Left forelimb (tissue), 1 donor: Measurements from ENCODE around the gene HELZ2.
A peak's percentile ranks its signal among the peaks of the same experiment; 100 is the strongest.

ENCODE experiments used
- DNase-seq: peaks from one replicate; pipeline ENCODE4 v3.0.0-alpha.2; 2018; ENCODE audit warnings: low spot score

HELZ2 gene

DNA sequence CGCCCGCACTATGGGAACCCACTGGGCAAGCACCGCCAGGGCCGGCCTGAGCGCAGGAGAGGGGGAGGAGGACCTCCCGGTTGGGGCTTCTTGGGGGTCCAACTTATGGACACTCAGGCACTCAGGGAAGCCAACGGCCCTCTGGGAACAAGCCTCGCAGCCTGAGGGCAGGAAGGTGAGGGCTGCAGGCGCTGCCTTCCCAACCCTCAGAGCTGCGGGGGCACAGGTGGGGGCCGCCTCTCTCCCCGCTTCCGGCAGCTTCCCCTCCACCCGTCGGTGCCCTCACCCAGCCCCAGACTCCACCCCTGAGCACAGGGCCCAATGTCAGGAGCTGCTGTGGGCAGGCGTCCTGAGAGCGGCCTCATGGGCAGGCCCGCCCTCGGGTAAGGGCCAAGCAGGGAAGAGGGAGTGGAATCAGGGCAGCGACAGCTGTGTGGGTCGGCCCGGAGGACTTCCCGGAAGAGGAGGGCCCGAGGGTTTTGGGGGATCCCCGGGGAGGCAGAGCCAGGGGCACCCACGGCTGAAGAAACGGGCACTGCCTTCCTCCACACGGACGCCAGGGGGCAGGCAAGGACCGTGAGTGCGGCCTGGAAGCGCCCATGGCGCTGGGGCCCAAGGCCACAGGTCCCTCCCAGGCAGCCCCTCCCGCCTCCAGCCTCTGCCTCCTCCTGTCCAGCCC lies 36.4 kb downstream of the HELZ2 start:
- DNase-seq, result peak; percentile 85

DNA sequence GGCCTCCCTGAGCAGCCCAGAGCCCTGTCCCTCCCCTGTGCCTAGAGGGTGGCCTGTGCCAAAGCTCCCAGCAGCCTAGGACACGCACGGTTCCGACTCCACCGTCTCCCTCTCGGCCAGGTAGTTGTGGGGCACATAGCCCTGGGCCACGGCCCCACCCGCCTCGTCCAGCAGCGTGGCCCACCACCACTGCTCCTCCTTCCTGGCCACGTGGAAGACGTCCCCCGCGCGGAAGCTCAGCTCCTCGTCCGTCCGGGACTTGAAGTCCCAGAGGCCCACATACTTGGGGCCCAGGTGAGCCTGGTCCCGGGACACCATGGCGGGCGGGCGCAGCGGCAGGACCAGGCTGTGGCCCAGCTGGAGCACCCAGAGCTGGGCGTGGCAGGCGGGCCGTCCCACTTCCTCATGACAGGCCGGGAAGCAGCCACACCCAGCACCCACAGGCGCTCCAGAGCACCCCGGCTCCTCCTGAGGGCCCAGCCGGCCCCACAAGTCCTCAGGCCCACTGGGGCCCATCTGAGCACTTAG lies 37.0 kb downstream of the HELZ2 start, which contains the start of gene PTK6:
TSS of gene PTK6 (minus strand) at position 380 of the 528 bp plus-strand sequence. CDS start at position 318, 62 bp downstream.
- no peak for DNase-seq

DNA sequence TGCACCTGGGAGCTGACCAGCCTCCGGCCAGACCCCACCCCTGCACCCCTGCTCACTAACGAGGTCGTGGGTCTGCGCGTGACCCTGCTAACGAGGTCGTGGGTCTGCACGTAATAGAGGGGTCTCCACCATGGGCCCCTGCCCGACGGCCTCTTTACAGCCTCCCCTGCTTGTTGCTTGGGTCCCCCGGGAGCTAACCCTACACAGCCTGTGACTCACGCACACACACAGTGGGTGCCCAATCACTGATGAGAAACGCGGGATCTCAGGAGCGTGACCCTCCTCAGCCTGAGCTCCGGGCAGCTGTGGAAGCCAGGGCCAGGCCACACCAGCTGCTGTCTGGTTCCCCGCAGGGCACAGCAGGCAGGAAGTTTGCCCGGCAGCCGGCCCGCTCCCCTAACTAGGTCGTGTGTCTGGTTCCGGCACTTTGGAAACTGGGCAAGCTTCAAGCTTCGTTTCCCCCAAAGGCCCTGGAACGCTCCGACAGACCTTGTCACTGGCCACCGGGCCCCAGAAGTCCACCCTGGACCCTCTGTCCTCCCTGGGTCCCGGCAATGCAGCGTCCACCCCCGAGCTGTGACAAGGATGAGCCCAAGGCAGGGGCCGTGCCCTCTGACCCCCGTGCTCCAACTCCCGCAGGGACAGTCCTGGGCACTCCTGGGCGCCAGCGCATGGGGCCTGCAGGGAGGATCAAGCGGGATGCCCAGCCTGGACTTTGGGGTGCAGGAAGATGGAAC lies 37.6 kb downstream of the HELZ2 start:
- DNase-seq, result no peak

DNA sequence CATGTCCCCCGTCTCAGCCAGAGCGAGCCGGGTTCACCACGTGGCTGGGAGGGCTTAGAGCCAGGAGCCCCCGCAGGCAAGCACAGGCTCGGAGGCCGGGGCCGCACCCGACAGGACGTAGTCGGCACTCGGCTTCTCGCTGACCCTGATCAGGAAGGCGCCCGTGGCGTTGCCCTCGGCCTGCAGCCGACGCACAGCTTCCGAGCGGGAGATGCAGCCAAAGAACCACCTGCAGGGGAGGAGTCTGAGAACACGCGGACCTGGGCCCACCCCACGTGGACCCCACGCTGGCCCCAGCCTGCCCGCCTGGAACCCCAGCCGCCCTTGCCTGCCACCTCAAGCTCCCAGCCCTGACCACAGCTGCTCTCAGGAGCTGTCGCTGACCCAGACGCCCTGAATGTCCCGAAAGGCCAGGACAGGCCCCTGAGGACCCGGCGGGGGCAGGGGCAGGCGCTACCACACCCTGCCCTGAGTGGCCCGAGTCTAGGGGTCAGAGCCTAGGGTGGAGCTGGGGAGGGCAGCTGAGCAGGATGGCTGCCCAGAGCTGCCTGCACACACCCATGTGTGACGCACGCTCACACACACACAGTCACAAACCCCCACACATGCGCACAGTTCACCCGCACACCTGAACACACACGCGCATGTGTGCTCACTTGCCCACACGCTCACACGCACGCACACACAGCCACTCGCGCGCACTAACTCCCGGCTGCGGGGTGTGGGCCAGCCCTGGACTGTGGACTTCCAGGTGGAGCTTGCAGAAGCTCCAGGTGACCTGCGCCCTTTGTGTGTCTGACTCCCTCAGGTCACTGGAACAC lies 39.0 kb downstream of the HELZ2 start:
- DNase-seq, result no peak

DNA sequence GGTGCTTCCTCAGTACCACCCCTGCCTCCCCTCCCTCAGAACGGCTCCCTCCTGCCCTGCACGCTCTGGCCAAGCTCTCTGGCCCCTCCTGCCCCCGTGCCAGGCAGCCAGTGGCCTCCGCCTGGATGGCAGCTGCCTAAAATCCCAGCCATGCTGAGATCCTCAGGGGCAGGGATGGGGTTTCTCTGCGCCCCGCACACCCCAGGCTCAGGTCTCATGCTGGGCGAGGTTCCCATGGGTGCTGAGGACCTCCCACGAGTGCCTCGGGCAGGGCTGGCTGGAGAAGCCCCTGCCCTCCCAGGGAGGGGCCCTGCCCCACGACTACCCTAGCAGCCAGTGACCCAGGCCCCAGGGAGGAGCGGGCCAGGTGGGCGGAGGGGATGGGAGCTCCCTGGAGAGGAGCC lies 39.6 kb downstream of the HELZ2 start:
- no peak for DNase-seq

DNA sequence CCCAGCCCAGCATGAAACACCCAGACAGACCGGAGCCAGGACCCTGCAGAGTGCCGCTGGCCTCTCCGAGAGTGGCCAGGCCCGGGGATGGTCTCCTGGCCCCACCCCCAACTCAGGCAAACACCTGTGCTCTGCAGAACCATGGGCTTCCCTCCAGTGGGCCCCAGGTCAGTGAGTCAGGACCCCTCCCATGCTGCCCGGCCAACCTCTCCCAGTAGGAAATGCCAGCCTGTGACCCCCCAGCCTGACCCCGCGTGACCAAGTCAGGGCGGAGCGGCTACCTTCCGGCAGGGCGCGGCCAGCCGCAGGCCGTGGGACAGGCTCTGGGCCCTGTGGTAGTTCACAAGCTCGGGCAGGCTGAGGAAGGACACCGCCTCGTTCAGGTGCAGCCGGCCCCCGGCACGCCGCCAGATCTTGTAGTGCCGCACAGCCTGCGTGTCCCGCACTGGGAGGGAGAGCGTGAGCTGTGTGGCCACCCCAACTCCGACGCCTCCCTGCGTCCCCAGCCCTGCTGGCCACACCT lies 40.1 kb downstream of the HELZ2 start:
- no peak for DNase-seq

DNA sequence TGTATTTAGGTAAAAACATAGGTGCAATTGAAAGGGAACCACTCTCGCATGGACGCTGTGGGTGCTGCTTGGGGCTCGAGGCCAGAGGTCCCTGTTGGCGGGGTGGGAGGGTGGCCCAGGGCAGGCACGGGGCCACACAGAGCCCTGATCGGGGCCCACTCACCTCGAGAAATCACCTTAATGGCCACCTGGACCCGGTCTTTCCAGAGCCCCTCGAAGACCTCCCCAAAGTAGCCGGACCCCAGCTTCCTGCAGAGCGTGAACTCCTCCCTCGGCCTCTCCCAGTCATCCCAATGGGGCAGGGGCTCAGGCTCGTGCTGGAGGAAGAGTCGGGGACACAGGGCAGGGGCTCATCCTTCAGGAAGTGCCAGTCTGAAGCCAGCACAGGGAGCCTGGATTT lies 40.7 kb downstream of the HELZ2 start:
- DNase-seq, result no peak

DNA sequence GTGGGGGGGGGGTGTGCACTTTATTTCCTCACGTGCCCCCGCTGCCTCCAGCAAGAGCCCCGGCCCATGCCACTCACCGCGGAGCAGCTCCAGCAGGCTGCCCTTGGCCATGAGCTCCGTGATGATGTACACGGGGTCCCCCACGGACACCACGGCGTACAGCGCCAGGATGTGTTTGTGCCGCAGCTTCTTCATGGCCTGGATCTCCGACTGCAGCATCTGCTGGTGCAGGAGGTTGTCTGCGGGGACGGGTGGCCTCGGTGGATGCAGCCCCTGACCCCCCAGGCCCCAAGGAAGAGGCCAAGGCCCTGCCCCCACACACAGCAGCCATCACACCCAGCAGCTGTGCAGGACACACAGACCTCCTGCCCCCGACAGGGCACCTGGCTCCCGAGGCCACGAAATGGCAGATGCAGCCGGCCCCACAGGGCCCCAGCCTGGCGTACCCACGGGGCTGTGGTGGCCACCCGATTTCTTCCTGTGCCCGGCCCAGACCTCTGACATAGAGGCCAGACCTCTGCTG lies 41.5 kb downstream of the HELZ2 start:
- no peak for DNase-seq

DNA sequence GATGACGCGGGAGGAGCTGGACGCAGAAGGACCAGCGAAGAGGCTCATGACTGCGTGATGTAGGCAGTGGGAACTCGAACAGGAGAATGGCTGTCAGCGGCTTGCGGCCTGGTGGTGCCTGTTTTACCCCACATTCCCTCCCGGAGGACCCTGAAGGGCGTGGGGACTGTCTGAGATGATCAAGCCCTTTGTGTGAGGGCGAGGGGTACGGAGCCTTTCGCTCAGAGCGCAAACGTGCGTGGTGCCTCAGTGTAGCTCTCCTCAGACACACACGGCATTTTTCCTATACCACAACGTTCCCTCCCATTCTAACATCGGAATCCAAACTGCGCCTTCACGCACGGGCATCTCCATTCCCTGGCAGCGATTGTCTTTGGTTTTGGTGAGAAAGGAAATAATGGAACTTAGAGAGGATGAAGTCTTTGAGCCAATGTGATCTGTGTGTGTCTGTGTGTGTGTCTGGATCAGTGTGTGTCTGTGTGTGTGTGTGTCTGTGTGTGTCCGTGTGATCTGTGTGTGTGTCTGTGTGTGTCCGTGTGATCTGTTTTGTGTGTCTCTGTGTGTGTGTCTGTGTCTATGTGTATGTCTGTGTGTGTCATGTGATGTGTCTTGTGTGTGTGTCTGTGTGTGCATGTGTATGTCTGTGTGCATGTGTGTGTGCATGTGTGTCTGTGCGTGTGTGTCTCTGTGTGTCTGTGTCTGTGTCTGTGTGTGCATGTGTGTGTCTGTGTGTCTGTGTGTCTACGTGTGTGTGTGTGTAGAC lies 42.2 kb downstream of the HELZ2 start:
- no peak for DNase-seq

DNA sequence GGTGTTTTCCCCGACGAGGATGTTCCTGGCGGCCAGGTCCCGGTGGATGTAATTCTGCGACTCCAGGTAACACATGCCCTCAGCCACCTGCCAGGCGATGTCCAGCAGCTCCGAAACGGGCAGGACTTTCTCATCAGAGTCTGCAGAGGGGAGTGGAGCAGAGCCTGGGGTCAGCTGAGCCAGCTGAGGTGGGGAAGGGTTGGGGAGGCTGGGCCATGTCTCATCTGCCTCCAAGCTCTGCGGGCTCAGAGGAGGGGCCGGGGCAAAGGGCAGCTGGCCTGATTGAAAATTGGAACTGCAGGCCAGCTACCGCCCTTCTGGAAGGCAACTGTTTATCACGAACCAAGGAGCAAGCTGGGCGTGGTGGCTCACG lies 43.3 kb downstream of the HELZ2 start:
- no peak for DNase-seq

DNA sequence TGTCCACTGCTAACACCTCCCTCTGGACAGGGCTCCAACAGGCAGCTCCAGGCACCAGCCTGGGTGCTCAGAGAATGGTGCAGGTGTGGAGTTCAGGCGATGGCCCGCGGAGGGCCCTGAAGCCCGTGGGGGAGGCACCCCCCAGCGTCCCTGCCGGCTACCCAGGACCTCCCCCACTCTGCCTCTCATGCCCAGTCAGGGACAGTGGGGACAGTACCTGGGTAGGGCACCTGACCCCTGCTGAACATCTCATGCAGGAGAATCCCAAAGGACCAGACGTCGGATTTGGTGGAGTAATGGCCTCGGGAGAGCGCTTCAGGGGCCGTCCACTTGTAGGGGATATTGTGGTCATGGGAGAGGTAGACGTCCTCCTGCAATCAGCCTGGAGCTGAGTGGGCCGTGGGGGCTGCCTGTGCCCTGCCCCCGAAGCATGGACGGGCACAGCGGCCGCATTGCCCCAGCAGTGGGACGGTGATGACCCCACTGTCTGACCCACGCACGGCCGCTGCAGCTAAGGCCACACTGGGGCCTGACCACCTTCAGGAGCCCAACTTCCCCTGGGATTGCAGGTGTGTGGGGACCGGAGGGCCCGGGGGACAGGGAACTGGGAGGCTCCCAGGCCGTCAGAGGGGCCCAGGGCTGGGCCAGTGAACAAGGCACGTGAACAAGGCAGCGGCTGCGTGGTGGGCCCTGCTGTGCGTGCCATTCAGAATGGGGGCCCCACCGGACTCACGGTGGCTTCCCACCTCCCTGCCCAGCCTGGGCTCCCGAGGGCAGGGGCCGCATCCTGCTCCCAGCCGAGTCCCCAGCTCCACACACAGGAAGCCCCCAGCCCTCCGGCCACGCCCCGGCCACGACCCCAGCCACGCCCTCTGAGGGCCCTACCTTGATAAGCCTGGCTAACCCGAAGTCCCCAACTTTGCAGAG lies 43.9 kb downstream of the HELZ2 start:
- no peak for DNase-seq

DNA sequence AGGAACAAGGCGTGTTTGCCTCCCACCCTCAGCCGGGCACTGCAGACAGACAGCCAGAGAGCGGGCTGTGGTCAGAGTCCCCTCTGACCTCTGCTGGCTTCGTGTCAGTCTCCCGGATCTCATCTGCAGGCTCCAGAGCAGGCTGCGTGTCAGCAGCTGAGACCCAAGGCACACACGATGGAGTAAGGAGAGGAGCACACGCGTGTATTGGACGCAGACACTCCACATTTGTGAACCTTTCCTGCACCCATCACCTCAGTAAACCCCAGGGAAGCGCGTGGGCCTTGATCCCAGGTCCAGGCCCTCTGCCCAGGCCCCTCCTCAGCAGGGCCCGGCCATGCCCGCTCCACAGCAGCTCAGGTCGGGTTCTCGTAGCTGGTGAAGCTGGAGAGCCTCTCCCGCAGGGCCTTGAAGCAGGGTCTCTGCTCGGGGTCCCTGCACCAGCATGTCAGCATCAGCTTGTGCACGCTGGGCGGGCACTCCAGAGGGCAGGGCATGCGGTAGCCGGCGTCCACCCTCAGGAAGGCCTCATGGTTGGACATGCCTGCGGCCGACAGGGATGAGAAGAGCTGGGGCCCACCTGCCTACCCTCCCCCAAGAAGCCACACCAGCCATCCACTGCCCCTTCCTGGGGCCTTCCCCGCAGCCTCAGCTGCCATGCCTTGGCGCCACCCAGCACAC lies 44.7 kb downstream of the HELZ2 start:
- no peak for DNase-seq

DNA sequence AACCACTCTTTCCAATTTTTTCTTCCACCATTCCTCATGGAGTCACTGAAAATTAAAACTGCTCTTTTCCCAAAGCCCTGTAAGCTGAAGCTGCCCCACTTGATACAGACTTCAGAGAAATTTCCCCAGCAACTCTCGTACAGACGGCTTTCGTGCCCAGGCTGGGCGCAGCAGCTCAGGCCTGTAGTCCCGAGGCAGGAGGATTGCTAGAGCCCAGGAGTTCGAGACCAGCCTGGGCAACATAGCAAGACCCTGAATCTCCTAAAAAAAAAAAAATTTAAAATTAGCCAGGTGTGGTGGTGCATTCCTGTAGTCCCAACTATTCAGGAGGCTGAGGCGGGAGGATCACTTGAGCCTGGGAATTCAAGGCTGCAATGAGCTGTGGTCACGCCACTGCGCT lies 46.9 kb downstream of the HELZ2 start:
- no peak for DNase-seq

DNA sequence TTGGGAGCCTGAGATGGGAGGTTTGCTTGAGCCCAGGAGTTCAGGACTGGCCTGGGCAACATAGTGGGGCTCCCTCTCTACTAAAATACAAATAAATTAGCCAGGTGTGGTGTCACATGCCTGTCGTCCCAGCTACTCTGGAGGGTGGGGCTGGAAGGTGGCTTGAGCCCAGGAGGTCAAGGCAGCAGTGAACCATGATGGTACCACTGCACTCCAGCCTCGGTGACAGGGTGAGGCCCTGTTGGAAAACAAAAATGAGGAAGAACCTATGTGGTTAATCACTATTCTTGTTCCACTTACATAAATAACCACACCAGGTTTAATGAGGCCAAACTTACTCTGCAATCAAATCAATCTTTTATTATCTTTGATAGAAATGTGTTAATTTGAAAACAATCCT lies 48.1 kb downstream of the HELZ2 start:
- DNase-seq, result no peak

DNA sequence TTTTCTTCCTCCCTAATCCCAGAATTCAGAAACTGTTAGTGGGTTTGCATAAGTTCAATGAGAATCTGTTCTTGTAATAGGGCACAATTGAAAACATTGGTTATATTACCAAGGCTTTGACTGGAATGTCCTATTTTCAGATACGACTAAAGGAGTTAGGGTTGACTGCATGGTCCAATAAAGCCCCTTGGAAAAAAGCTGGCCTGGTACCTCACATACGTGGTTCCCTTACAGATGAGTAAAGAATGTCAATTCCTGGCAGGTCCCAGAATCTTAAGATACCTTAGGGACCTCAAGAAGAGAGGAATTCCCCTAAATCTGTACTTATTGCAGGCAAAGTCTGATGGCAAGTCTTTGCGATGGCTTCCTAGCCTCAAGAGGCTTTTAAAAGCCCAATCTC lies 48.9 kb downstream of the HELZ2 start:
- no peak for DNase-seq
